Glutamatergic neuron (in vitro differentiated cells): Measurements from ENCODE around the gene CRHR2. TPM values are rescaled to one million over a fixed set of nuclear protein-coding genes. Genes with fewer than 3 reads are reported as not detected.

Experiments
- DNase-seq: peaks from one replicate; pipeline ENCODE4 v3.0.0; 2022
- H3K27ac Mint-ChIP-seq: one replicate; pipeline ENCODE4 v1.8.0; 2020; ENCODE audit warnings: mild to moderate bottlenecking, mixed read lengths, inconsistent platforms; ENCODE audit not compliant: unreplicated experiment
- H3K27me3 Mint-ChIP-seq: one replicate; pipeline ENCODE4 v1.8.0; 2020; ENCODE audit warnings: mild to moderate bottlenecking, moderate library complexity, mixed read lengths, inconsistent platforms; ENCODE audit not compliant: unreplicated experiment
- H3K36me3 Mint-ChIP-seq: one replicate; pipeline ENCODE4 v1.8.0; 2020; ENCODE audit warnings: mild to moderate bottlenecking, mixed read lengths, inconsistent platforms; ENCODE audit not compliant: unreplicated experiment
- H3K4me1 Mint-ChIP-seq: one replicate; pipeline ENCODE4 v1.8.0; 2020; ENCODE audit warnings: mild to moderate bottlenecking, low read depth, mixed read lengths, inconsistent platforms; ENCODE audit not compliant: unreplicated experiment
- H3K4me3 Mint-ChIP-seq: one replicate; pipeline ENCODE4 v1.8.0; 2020; ENCODE audit warnings: mild to moderate bottlenecking, mixed read lengths, inconsistent platforms; ENCODE audit not compliant: unreplicated experiment
- H3K9me3 Mint-ChIP-seq: one replicate; pipeline ENCODE4 v1.8.0; 2020; ENCODE audit warnings: mild to moderate bottlenecking, moderate library complexity, mixed read lengths, inconsistent platforms; ENCODE audit not compliant: unreplicated experiment
- CTCF ChIP-seq: fragments of 200-600 bp; sonication (generic); IDR thresholded peaks from one replicate; pipeline ENCODE4 v1.5.0; 2021; ENCODE audit not compliant: partially characterized antibody, unreplicated experiment
- total RNA-seq: library from RNA; stranded (reverse); fragmentation: NEBNext Ultra II Directional; extraction: Animal tissue kit (Norgen Biotek cat#: 25700); gene quantifications from one replicate; pipeline ENCODE4 v1.2.1, GENCODE V29; 2021; ENCODE audit not compliant: unreplicated experiment

Gene CRHR2
- total RNA-seq, 1 donor from 2014 or later: 2.4 TPM

GRCh38 chr7:30649717-30650420 lies 32.4 kb downstream of the CRHR2 start:
- DNase-seq: no peak
- Mint-ChIP-seq H3K9me3 (peaks cover 8% of the 10 kb centered on the region), H3K36me3 (peaks cover 5% of the 10 kb centered on the region)

GRCh38 chr7:30648744-30649540 lies 33.3 kb downstream of the CRHR2 start:
- no peak for DNase-seq
- TF ChIP-seq CTCF: no peak
- Mint-ChIP-seq H3K4me3 (no peak overlapping the region), H3K9me3 (peaks cover 8% of the 10 kb centered on the region), H3K36me3 (peaks cover 5% of the 10 kb centered on the region), H3K27me3 (peaks cover 11% of the 10 kb centered on the region), H3K27ac (peak overlapping the region; percentile 52), H3K4me1 (peaks cover 34% of the 10 kb centered on the region)

More at GRCh38 chr7:30649717-30650420, 32.4 kb downstream of the CRHR2 start:
- peak overlapping the region; percentile 70 for H3K4me3 Mint-ChIP-seq
- peak overlapping the region; percentile 88 for H3K27ac Mint-ChIP-seq
- H3K27me3 Mint-ChIP-seq: peaks cover 11% of the 10 kb centered on the region
- peaks cover 34% of the 10 kb centered on the region for H3K4me1 Mint-ChIP-seq
- TF ChIP-seq CTCF: no peak

DNA sequence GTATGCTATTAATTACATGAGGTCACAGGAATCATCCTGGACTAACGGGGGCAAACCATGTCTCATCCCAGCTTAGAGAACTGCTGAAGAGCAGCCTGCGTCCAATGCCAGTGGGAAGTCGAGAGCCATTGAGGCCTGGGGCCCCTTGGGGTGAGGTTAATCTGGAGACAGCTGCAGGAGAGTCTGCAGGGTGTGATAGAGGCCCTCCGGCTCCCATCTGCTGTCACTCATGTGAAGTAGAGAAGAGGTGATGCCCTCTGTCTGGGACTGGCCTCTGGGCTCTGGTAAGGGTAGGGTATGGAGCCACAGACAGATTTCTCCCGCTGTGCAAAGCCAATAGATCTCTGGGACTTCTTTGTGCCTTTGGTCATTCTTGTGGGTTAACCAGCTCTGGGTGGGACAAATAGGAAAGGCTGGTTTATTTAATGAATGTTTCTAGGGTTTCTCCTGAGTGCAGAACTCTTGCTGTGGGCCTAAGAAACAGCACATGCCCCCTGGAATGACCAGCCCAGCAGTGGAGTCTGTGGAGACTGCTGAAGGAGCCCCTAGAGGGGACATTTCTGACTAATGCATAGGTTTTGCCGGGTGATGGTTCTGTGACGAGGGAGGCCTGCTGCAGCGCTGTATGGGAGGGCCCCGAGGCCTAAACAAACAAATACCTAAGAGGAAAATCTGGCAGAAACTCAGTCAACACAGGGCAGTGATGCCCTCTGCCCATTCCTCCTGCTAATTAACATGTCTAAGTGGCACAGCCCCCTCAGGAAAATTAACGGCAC lies 34.5 kb downstream of the CRHR2 start:
- H3K4me3 Mint-ChIP-seq: peak overlapping the region; percentile 2

DNA sequence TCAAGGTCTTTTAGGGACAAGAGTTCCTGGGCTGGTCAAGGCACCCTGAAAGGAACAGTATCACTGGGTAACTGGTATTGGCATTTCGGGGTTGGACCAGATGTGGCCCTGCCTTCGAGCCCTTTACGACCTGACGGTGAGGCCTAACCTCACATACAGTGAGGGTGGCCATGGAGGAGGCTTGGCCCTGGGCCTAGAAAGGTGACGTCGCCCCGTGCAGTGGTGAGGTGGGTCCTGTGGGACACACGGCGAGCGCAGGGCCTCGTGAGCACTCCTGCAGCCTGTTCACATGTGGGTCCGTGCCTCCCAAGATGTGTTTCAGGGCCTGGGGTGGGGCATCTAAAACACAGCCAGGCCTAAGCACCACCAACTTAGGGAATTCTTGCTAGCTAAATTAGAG lies 36.1 kb downstream of the CRHR2 start:
- H3K4me3 Mint-ChIP-seq: no peak overlapping the region
- H3K9me3 Mint-ChIP-seq: peaks cover 7% of the 10 kb centered on the region
- no peak for DNase-seq
- H3K36me3 Mint-ChIP-seq: peaks cover 5% of the 10 kb centered on the region
- H3K27ac Mint-ChIP-seq: no peak overlapping the region
- peaks cover 41% of the 10 kb centered on the region for H3K4me1 Mint-ChIP-seq
- no peak for TF ChIP-seq CTCF
- peaks cover 11% of the 10 kb centered on the region for H3K27me3 Mint-ChIP-seq

More for the DNA sequence above, 34.5 kb downstream of the CRHR2 start:
- Mint-ChIP-seq H3K27ac (peak overlapping the region; percentile 37), H3K36me3 (peaks cover 5% of the 10 kb centered on the region), H3K9me3 (peaks cover 8% of the 10 kb centered on the region), H3K4me1 (peaks cover 39% of the 10 kb centered on the region), H3K27me3 (peaks cover 11% of the 10 kb centered on the region)
- no peak for DNase-seq
- TF ChIP-seq CTCF: no peak
